ENCODE data around the gene FAM204A. TPM values are rescaled to one million over a fixed set of nuclear protein-coding genes. Genes with fewer than 3 reads are reported as not detected.

FAM204A gene
- total and polyA plus RNA-seq, 3 donors from 2014 or later: 51.3 to 78.3 (median 68.7) TPM

- intact Hi-C loops (cut with DNase I; ENCODE audit: low total_unique reads): no loop called here
- DNase-seq: no peak
- Histone ChIP-seq H3K4me1 (no peaks in the 10 kb centered on the region), H3K4me3 (no peak overlapping the region), H3K27ac (no peak overlapping the region), H3K27me3 (no peaks in the 10 kb centered on the region), H3K9me3 (no peaks in the 10 kb centered on the region), H3K36me3 (ENCODE audit: low read depth, missing control alignments) (no peaks in the 10 kb centered on the region)
- TF ChIP-seq POLR2A (IDR thresholded peaks at IDR 0.05) (no peak), CTCF (IDR thresholded peaks at IDR 0.05) (no peak)
- 71 to 84% methylated on average over 8 of the region's 8 CpGs for WGBS, 2 donors
Measured at GRCh38 chr10:118255355-118255754, 86.8 kb downstream of the FAM204A start.

GRCh38 chr10:118254654-118255053, 87.5 kb downstream of the FAM204A start:
- intact Hi-C loops (cut with DNase I; ENCODE audit: low total_unique reads): no loop called here
- no peaks in the 10 kb centered on the region for H3K9me3 ChIP-seq
- no peaks in the 10 kb centered on the region for H3K4me1 ChIP-seq
- no peak overlapping the region for H3K4me3 ChIP-seq
- DNase-seq: no peak
- TF ChIP-seq CTCF (IDR thresholded peaks at IDR 0.05) (no peak), POLR2A (IDR thresholded peaks at IDR 0.05) (no peak)
- H3K27me3 ChIP-seq: no peaks in the 10 kb centered on the region
- no peak overlapping the region for H3K27ac ChIP-seq
- no peaks in the 10 kb centered on the region for H3K36me3 ChIP-seq (ENCODE audit: low read depth, missing control alignments)
- 71 to 72% methylated on average over 4 of the region's 4 CpGs for whole genome bisulfite sequencing, 2 donors

GRCh38 chr10:118253397-118253796, 88.7 kb downstream of the FAM204A start:
- intact Hi-C loops (cut with DNase I; ENCODE audit: low total_unique reads): no loop called here
- H3K27me3 ChIP-seq: no peaks in the 10 kb centered on the region
- H3K4me1 ChIP-seq: no peaks in the 10 kb centered on the region
- DNase-seq: no peak
- H3K9me3 ChIP-seq: no peaks in the 10 kb centered on the region
- TF ChIP-seq CTCF (IDR thresholded peaks at IDR 0.05) (no peak), POLR2A (IDR thresholded peaks at IDR 0.05) (no peak)
- no peaks in the 10 kb centered on the region for H3K36me3 ChIP-seq (ENCODE audit: low read depth, missing control alignments)
- 76% methylated on average over 7 of the region's 7 CpGs for WGBS, 2 donors
- H3K4me3 ChIP-seq: no peak overlapping the region
- no peak overlapping the region for H3K27ac ChIP-seq

- Histone ChIP-seq H3K4me3 (no peak overlapping the region), H3K27me3 (no peaks in the 10 kb centered on the region), H3K36me3 (ENCODE audit: low read depth, missing control alignments) (no peaks in the 10 kb centered on the region), H3K27ac (no peak overlapping the region), H3K4me1 (no peaks in the 10 kb centered on the region), H3K9me3 (no peaks in the 10 kb centered on the region)
- DNase-seq: no peak
- intact Hi-C loops (cut with DNase I; ENCODE audit: low total_unique reads): no loop called here
- no peak for TF ChIP-seq POLR2A (IDR thresholded peaks at IDR 0.05)
- TF ChIP-seq CTCF (IDR thresholded peaks at IDR 0.05): no peak
- WGBS, 2 donors: 71 to 81% methylated on average over 4 to 7 of the region's 7 CpGs
Measured at GRCh38 chr10:118251791-118252190, 90.3 kb downstream of the FAM204A start.

- no peaks in the 10 kb centered on the region for H3K36me3 ChIP-seq (ENCODE audit: low read depth, missing control alignments)
- H3K27me3 ChIP-seq: no peaks in the 10 kb centered on the region
- H3K4me3 ChIP-seq: no peak overlapping the region
- TF ChIP-seq CTCF (IDR thresholded peaks at IDR 0.05) (no peak), POLR2A (IDR thresholded peaks at IDR 0.05) (no peak)
- H3K9me3 ChIP-seq: no peaks in the 10 kb centered on the region
- H3K4me1 ChIP-seq: no peaks in the 10 kb centered on the region
- H3K27ac ChIP-seq: no peak overlapping the region
- intact Hi-C loops (cut with DNase I; ENCODE audit: low total_unique reads): loop anchor here (10.0 kb wide), 1 partner anchor 715 kb away; no protein-coding TSS in a partner anchor
- no peak for DNase-seq
Measured at GRCh38 chr10:118249714-118250113, 92.4 kb downstream of the FAM204A start.

Data from testis (tissue), 3 donors.